Ascending aorta (tissue), 2 donors: Measurements from ENCODE around the gene RERGL. TPM values are rescaled to one million over a fixed set of nuclear protein-coding genes. Genes with fewer than 3 reads are reported as not detected.
A peak's percentile ranks its signal among the peaks of the same experiment; 100 is the strongest.

Source experiments
- DNase-seq, 2 donors: peaks; one replicate each; pipeline ENCODE4 v3.0.0-alpha.2; 2019; ENCODE audit warnings: low spot score in 2 of 2
- H3K27ac ChIP-seq, 2 donors: fragments of 200-600 bp; sonication (generic); one replicate each; pipeline ENCODE4 v1.5.1; 2016 to 2017; ENCODE audit warnings: mild to moderate bottlenecking in 1 of 2
- H3K27me3 ChIP-seq: fragments of 200-600 bp; sonication (generic); one replicate; pipeline ENCODE4 v1.5.1; 2017
- H3K36me3 ChIP-seq, 2 donors: fragments of 200-600 bp; sonication (generic); one replicate each; pipeline ENCODE4 v1.5.1; 2016
- H3K4me1 ChIP-seq, 2 donors: fragments of 200-600 bp; sonication (generic); one replicate each; pipeline ENCODE4 v1.5.1; 2016 to 2017; ENCODE audit warnings: mild to moderate bottlenecking in 1 of 2
- H3K4me3 ChIP-seq, 2 donors: fragments of 200-600 bp; sonication (generic); one replicate each; pipeline ENCODE4 v1.5.1; 2016 to 2017; ENCODE audit warnings: mild to moderate bottlenecking in 1 of 2
- H3K9me3 ChIP-seq, 2 donors: fragments of 200-600 bp; sonication (generic); one replicate each; pipeline ENCODE4 v1.5.1; 2016
- CTCF ChIP-seq, 3 experiments: fragments of 200-600 bp in 2 of 3; fragments of 450-650 bp in 1 of 3; sonication (generic) in 2 of 3; IDR thresholded peaks; one replicate each; pipeline ENCODE4 v1.5.1; 2016 to 2019; ENCODE audit warnings: antibody characterized with exemption in 3 of 3, mild to moderate bottlenecking in 1 of 3, moderate library complexity in 1 of 3
- intact Hi-C: fragments of 100-400 bp; cut with DNase I; formaldehyde crosslinking; loops from one replicate; pipeline ENCODE4 v1.15.1; 2023
- total RNA-seq: library from RNA; depleted of rRNA; stranded (reverse); fragments of >200 nt; gene quantifications from one replicate; pipeline ENCODE4 v1.1.0, GENCODE V29; 2016

RERGL gene
- 26.7 TPM for total RNA-seq

GRCh38 chr12:18090093-18090492 lies at the start of gene RERGL:
Gene RERGL, minus strand, starts transcription at chr12:18090193. Its CDS starts 53 bp downstream, at chr12:18090140.
- Histone ChIP-seq H3K27me3 (no peaks in the 10 kb centered on the region), H3K4me3 (no peak within 1 kb of the TSS), H3K4me1 (no peaks in the 10 kb centered on the region), H3K27ac (no peak within 1 kb of the TSS), H3K36me3 (no peaks in the 10 kb centered on the region), H3K9me3 (no peaks in the 10 kb centered on the region)
- no peak for TF ChIP-seq CTCF (IDR thresholded peaks at IDR 0.05)
- intact Hi-C loops: no loop called here
- DNase-seq: no peak

DNA sequence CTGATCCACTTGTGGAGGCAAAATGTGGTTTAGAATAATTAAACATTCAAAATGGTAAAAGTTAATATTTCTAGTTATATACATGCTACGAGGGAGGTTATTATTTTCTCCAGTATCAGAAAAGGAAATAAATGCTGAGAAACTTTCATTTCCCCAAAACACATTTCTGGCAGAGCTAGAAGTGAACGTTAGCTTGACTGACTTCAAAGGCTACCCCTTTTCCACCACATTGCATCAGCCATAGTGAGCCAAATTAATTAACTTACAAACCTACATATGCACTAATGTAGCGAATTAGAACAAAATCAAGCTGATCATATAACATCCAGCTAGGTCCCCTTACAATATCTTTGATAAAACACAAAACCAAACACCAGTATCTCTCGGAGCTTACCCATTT lies 49.3 kb upstream of the RERGL start:
- no peak overlapping the region for H3K27ac ChIP-seq
- no peaks in the 10 kb centered on the region for H3K27me3 ChIP-seq
- intact Hi-C loops: loop anchor here (5.0 kb wide), 1 partner anchor 88 kb away; no protein-coding TSS in a partner anchor
- DNase-seq: no peak
- H3K9me3 ChIP-seq: no peaks in the 10 kb centered on the region
- no peak for TF ChIP-seq CTCF (IDR thresholded peaks at IDR 0.05)
- H3K4me3 ChIP-seq: no peak overlapping the region
- H3K36me3 ChIP-seq: no peaks in the 10 kb centered on the region
- peaks cover 0 to 17% of the 10 kb centered on the region in 2 donors for H3K4me1 ChIP-seq

DNA sequence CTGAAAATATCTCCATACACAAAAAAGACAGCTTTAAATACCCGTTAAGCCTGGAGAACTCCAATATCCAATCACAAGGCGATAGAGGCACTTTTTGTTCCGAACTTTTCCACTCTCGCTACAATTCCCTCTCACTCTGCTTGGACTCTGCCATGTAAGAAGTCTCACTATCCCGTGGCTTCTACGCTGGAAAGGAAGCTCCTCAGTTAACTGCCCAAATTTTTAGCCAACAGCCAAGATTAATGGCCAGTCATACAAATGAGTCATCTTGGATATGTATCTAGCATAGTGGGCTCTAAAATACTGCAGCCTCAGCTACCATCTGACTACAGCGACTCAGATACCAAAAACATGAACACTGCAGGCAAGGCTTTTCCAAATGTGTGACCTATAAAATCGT lies 45.5 kb upstream of the RERGL start:
- intact Hi-C loops: loop anchor here (5.0 kb wide), 1 partner anchor 92 kb away; no protein-coding TSS in a partner anchor
- H3K27me3 ChIP-seq: no peaks in the 10 kb centered on the region
- no peak for TF ChIP-seq CTCF (IDR thresholded peaks at IDR 0.05)

DNA sequence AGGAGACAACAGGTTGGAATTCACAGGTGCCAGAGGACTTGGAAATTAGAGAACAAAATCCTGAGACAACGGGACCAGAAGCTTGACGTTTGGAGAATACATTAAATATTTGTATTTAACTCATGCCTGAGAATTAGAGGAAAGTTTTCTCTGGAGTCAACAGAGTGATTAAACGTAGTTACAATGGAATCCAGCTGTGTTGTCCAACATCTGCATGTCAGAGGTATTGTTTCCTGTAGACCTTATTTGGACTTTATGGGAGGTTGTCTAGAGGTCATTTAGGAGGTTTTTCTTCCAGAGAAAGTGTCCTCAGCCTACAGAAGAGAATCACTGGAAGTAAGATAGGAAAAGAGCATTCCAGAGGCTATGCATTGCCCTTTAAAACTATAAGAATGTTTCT lies 45.1 kb upstream of the RERGL start:
- no peak for TF ChIP-seq CTCF (IDR thresholded peaks at IDR 0.05)
- peaks cover 0 to 11% of the 10 kb centered on the region in 2 donors for H3K4me1 ChIP-seq
- H3K27ac ChIP-seq: peak overlapping the region in 1 of 2 donors; percentile 23
- no peaks in the 10 kb centered on the region for H3K36me3 ChIP-seq
- no peak overlapping the region for H3K4me3 ChIP-seq
- intact Hi-C loops: loop anchor here (5.0 kb wide), 1 partner anchor 92 kb away; no protein-coding TSS in a partner anchor
- H3K27me3 ChIP-seq: no peaks in the 10 kb centered on the region
- no peak for DNase-seq
- no peaks in the 10 kb centered on the region for H3K9me3 ChIP-seq

More for the DNA sequence above, 45.5 kb upstream of the RERGL start:
- H3K4me3 ChIP-seq: no peak overlapping the region
- no peaks in the 10 kb centered on the region for H3K9me3 ChIP-seq
- peaks cover 0 to 13% of the 10 kb centered on the region in 2 donors for H3K4me1 ChIP-seq
- H3K36me3 ChIP-seq: no peaks in the 10 kb centered on the region
- peak overlapping the region in 1 of 2 donors; percentile 23 for H3K27ac ChIP-seq
- no peak for DNase-seq

DNA sequence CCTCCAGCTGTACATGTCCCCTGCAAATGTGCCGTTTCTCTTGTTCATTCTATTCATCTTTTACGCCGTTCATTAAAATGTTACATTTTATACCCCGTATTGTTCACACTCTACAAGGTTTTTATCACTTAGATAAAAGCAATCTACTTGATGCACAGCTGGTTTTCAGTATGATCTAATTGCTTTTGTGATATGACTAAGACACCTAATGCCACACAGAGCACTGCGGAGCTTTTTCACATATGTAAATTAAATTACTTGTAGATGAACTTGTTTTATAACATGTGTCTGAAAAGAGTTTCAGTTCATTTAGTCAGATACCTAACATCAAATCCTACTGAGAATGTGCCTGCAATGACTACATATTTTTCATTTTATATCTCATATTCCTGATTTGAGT lies 40.9 kb upstream of the RERGL start:
- H3K27me3 ChIP-seq: no peaks in the 10 kb centered on the region
- DNase-seq: no peak
- H3K9me3 ChIP-seq: peaks cover 0 to 15% of the 10 kb centered on the region in 2 donors
- H3K36me3 ChIP-seq: no peaks in the 10 kb centered on the region
- H3K27ac ChIP-seq: no peak overlapping the region
- intact Hi-C loops: no loop called here
- H3K4me3 ChIP-seq: no peak overlapping the region
- TF ChIP-seq CTCF (IDR thresholded peaks at IDR 0.05): no peak
- peaks cover 0 to 8% of the 10 kb centered on the region in 2 donors for H3K4me1 ChIP-seq

- no peak for TF ChIP-seq CTCF (IDR thresholded peaks at IDR 0.05)
- intact Hi-C loops: no loop called here
- no peaks in the 10 kb centered on the region for H3K27me3 ChIP-seq
- no peaks in the 10 kb centered on the region for H3K4me1 ChIP-seq
- no peaks in the 10 kb centered on the region for H3K36me3 ChIP-seq
- no peak overlapping the region for H3K4me3 ChIP-seq
- H3K27ac ChIP-seq: no peak overlapping the region
- no peak for DNase-seq
- peaks cover 4 to 28% of the 10 kb centered on the region in 2 donors for H3K9me3 ChIP-seq
These were observed 33.7 kb upstream of the RERGL start for GRCh38 chr12:18123707-18124106.
